Adrenal gland (tissue), 5 donors: ENCODE measurements around the gene FEV.

Source experiments
- CTCF ChIP-seq, 6 experiments: fragments of 450-650 bp in 4 of 6; fragments of 200-600 bp in 2 of 6; sonication (generic) in 1 of 6; IDR thresholded peaks; 1 replicate in 5 of 6; 2 replicates in 1 of 6; pipeline versions ENCODE4 v1.5.1 to v1.8.0; 2016 to 2021; ENCODE audit warnings: antibody characterized with exemption in 6 of 6, mild to moderate bottlenecking in 2 of 6, moderate library complexity in 1 of 6
- POLR2A ChIP-seq, 2 donors: fragments of 450-650 bp; IDR thresholded peaks; one replicate each; pipeline ENCODE4 v1.6.1; 2017; ENCODE audit warnings: antibody characterized with exemption in 2 of 2, mild to moderate bottlenecking in 2 of 2, moderate library complexity in 1 of 2
- donor health status: DM: no; HTN: no; CAD: no.

- TF ChIP-seq CTCF (IDR thresholded peaks at IDR 0.05) (no peak), POLR2A (IDR thresholded peaks at IDR 0.05) (no peak)
Measured at GRCh38 chr2:219018726-219019125, 33.7 kb upstream of the FEV start.
